GM18508 (cell line): ENCODE results near the gene ORC6.
"Not testable (repeated sequence)": the region's sequence is repeated elsewhere in the genome, so short reads cannot be mapped to it uniquely, and the experiment has no call there.

Experiments used
- ATAC-seq: cut with Tn5 transposase; IDR thresholded peaks from one replicate; pipeline ENCODE4 v1.9.1; 2021; ENCODE audit warnings: moderate number of reproducible peaks; ENCODE audit not compliant: insufficient read depth, unreplicated experiment

Gene ORC6

GRCh38 chr16:46689365-46690280 lies at the start of gene ORC6:
Gene ORC6, plus strand, starts transcription at chr16:46689659. Its CDS starts 47 bp downstream, at chr16:46689706.
- ATAC-seq = peak; percentile 45

GRCh38 chr16:46648656-46649055 lies 40.8 kb upstream of the ORC6 start:
- no peak for ATAC-seq

GRCh38 chr16:46649588-46650253 lies 39.7 kb upstream of the ORC6 start:
- ATAC-seq = no peak

GRCh38 chr16:46650254-46650623 lies 39.2 kb upstream of the ORC6 start:
- no peak for ATAC-seq

- ATAC-seq = no peak
These were observed 38.2 kb upstream of the ORC6 start for GRCh38 chr16:46651305-46651704.

GRCh38 chr16:46658925-46659324 lies 30.5 kb upstream of the ORC6 start:
- ATAC-seq = peak; percentile 75

- no peak for ATAC-seq
These were observed 27.3 kb upstream of the ORC6 start for GRCh38 chr16:46662123-46662522.

- ATAC-seq = no peak
These were observed 16.0 kb upstream of the ORC6 start for GRCh38 chr16:46673320-46674013.

- not testable (repeated sequence) for ATAC-seq
These were observed 11.5 kb upstream of the ORC6 start for GRCh38 chr16:46677943-46678342.

- ATAC-seq = not testable (repeated sequence)
These were observed 7.6 kb upstream of the ORC6 start for GRCh38 chr16:46681867-46682266.

- no peak for ATAC-seq
These were observed 2.5 kb upstream of the ORC6 start for GRCh38 chr16:46686815-46687473.

GRCh38 chr16:46687486-46687885 lies 2.0 kb upstream of the ORC6 start:
- ATAC-seq = no peak

- no peak for ATAC-seq
These were observed 1.3 kb upstream of the ORC6 start for GRCh38 chr16:46688101-46688653.

GRCh38 chr16:46688654-46689364 lies 650 bp upstream of the ORC6 start, which contains the start of gene VPS35:
Gene VPS35, minus strand, starts transcription at chr16:46689178. Its CDS starts 45 bp downstream, at chr16:46689133.
- peak; percentile 81 for ATAC-seq

GRCh38 chr16:46690281-46691178 lies 1.1 kb downstream of the ORC6 start:
- ATAC-seq = no peak

GRCh38 chr16:46691726-46692125 lies 2.3 kb downstream of the ORC6 start:
- no peak for ATAC-seq

- ATAC-seq = no peak
These were observed 4.1 kb downstream of the ORC6 start for GRCh38 chr16:46693598-46693997.

- ATAC-seq = no peak
These were observed 6.5 kb downstream of the ORC6 start for GRCh38 chr16:46695937-46696336.
